Measurements from ENCODE around the gene ABCB7.

GRCh38 chrX:75071334-75071733 is 84.7 kb downstream of the ABCB7 start:
- TF ChIP-seq, protein P1, sequence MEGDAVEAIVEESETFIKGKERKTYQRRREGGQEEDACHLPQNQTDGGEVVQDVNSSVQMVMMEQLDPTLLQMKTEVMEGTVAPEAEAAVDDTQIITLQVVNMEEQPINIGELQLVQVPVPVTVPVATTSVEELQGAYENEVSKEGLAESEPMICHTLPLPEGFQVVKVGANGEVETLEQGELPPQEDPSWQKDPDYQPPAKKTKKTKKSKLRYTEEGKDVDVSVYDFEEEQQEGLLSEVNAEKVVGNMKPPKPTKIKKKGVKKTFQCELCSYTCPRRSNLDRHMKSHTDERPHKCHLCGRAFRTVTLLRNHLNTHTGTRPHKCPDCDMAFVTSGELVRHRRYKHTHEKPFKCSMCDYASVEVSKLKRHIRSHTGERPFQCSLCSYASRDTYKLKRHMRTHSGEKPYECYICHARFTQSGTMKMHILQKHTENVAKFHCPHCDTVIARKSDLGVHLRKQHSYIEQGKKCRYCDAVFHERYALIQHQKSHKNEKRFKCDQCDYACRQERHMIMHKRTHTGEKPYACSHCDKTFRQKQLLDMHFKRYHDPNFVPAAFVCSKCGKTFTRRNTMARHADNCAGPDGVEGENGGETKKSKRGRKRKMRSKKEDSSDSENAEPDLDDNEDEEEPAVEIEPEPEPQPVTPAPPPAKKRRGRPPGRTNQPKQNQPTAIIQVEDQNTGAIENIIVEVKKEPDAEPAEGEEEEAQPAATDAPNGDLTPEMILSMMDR (IDR thresholded peaks at IDR 0.05 in 4 of 5, conservative IDR thresholded peaks at IDR 0.05 in 1 of 5), result no peak
- no peak for TF ChIP-seq POLR2A (IDR thresholded peaks at IDR 0.05)
